Omental fat pad (tissue), 4 donors: Measurements from ENCODE around the gene ARL3. TPM values are rescaled to one million over a fixed set of nuclear protein-coding genes. Genes with fewer than 3 reads are reported as not detected.

Source experiments
- ATAC-seq: fragments of 150-250 bp; one replicate; pipeline ENCODE4 v1.9.1; 2016; ENCODE audit warnings: mild to moderate bottlenecking, moderate library complexity; ENCODE audit not compliant: low FRiP score
- DNase-seq: peaks from one replicate; pipeline ENCODE4 v3.0.0-alpha.2; 2019; ENCODE audit warnings: low spot score
- total RNA-seq, 4 donors: library from RNA; depleted of rRNA; stranded (reverse); fragments of >200 nt; gene quantifications; one replicate each; pipeline ENCODE4 v1.1.0, GENCODE V29; 2016
- TF ChIP-seq, protein P1 (sequence below), 3 donors: fragments of 450-650 bp; IDR thresholded peaks; one replicate each; pipeline ENCODE4 v1.5.1; 2016 to 2017; ENCODE audit warnings: antibody characterized with exemption in 3 of 3, mild to moderate bottlenecking in 3 of 3, moderate library complexity in 2 of 3

Gene ARL3
- total RNA-seq, 4 donors from 2014 or later, result 2.8 to 6.1 (median 3.9) TPM

DNA sequence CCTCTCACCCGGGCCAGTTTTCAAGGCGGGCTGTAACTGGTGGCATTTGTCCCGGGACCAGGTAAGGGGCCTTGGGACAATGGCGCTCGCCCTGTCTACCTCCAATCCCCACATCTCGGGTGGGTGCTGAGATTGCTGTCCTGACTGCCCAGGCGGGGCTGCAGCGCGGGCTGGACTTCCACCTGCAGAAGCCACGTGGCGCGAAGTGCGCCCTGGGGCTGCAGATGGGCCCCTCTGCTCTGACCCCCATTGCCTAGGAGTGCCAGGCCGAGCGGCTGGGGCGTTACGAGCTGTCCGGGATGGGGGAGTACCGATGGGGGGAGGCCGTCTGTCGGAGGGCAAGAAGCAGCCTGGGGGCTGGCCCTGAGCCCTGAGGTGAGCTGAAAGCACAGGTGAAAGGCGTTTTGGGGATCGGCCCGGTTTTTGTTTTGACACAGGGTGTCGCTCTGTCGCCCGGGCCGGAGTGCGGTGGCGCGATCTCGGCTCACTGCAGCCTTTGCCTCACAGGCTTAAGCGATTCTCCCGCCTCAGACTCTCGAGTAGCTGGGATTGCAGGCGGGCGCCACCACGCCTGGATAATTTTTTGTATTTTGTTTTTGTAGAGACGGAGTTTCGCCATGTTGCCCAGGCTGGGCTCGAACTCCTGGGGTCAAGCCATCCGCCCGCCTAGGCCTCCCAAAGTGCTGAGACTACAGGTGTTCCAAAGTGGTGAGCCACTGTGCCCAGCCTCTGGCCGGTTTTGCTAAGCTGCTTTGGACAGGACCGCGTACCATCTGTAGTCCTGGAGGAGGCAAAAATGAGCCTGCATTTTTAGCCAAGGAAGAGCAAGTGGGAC, 641 bp upstream of the ARL3 start, which contains the start of gene SFXN2:
Gene SFXN2, plus strand, starts transcription at position 16 of the 835 bp plus-strand sequence. CDS start 12,001 bp downstream, outside the sequence.
- no peak for DNase-seq
- TF ChIP-seq, protein P1, sequence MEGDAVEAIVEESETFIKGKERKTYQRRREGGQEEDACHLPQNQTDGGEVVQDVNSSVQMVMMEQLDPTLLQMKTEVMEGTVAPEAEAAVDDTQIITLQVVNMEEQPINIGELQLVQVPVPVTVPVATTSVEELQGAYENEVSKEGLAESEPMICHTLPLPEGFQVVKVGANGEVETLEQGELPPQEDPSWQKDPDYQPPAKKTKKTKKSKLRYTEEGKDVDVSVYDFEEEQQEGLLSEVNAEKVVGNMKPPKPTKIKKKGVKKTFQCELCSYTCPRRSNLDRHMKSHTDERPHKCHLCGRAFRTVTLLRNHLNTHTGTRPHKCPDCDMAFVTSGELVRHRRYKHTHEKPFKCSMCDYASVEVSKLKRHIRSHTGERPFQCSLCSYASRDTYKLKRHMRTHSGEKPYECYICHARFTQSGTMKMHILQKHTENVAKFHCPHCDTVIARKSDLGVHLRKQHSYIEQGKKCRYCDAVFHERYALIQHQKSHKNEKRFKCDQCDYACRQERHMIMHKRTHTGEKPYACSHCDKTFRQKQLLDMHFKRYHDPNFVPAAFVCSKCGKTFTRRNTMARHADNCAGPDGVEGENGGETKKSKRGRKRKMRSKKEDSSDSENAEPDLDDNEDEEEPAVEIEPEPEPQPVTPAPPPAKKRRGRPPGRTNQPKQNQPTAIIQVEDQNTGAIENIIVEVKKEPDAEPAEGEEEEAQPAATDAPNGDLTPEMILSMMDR (IDR thresholded peaks at IDR 0.05), result no peak
- ATAC-seq, result peak; percentile 25

DNA sequence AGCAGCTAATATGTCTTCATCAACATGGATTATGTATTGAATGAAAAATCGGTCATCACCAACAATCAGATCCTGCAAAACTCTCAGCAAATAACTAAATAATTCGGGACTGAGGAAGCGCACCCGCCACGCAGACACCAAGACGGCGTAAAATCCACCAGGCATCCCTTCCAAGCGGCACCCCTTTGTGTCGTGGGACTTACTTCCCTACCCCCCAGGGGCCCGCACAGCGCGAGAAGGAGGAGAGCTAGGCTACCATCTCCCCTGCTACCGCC, 721 bp downstream of the ARL3 start:
- peak; percentile 65 for ATAC-seq
- TF ChIP-seq, protein P1 (IDR thresholded peaks at IDR 0.05), result no peak
- DNase-seq, result no peak

DNA sequence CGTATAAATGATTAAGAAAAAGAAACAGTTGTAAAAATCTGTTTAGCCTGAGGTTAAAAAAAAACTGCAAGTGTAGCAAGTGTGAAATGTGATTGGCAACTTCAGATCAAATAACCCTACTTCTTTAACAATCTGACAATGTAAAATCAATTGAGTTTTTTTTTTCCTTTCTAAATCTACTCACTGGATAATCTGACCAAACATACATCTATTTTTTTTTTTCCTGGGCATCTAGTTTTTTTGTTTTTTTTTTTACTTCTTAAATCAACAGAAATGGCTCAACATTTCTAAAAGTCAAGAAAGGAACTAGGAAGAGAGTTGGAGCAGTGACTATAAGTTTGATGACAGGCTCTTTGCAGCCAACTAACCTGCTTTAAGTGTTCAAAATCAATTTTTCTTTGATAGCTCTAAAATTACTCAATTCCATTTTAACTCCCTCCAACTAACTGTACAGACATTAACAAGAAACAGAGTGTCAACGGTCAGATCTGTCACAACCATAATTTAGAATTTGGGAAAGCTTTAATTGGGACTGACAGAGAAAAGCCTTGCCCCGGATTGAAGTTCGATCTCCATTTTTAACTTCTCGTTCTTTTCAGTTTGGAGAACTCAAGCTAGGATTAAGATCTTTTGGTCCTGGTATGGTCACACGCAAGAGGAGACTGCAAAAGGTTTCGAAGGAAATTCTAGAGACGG, 1.2 kb downstream of the ARL3 start:
- DNase-seq, result no peak
- no peak for ATAC-seq
- TF ChIP-seq, protein P1 (IDR thresholded peaks at IDR 0.05), result no peak

DNA sequence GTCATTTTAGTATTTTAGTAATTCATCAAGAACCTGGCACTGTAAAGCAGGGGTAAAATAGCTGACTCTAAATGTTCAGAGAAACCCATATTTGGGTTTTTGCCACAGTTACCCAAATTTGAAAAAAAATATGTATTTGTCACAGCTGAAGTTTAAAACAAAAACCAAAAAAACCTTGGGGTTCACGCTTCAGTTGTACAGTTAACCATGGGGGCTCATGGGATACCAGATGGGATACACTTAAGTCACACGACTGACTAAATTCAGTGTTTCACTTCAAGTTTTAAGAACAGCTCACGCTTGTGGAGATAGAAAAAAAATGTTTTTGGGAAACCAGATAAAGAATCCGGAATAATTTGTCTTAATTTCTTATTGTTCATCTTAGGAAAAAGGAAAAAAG, 2.1 kb downstream of the ARL3 start:
- no peak for DNase-seq
- ATAC-seq, result no peak
- TF ChIP-seq, protein P1 (IDR thresholded peaks at IDR 0.05), result no peak

DNA sequence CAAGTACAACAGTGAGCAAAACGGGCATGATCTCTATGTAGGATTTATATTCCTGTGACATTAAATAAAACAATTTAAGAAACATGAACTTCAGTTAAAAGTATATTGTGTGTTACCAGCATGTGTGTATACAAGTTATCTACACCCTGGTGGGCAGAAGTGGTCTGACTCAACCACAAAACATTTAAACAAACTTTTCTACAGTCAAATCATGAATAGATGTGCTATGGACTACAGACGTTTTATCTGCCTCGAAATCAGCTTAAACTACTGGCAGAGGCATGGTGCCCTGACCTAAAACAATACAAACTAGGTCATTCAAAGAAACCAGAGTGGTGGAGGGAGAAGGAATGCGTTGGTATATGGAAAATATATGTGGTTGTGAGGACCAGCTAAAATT, 3.6 kb downstream of the ARL3 start:
- no peak for DNase-seq
- TF ChIP-seq, protein P1 (IDR thresholded peaks at IDR 0.05), result no peak
- no peak for ATAC-seq

DNA sequence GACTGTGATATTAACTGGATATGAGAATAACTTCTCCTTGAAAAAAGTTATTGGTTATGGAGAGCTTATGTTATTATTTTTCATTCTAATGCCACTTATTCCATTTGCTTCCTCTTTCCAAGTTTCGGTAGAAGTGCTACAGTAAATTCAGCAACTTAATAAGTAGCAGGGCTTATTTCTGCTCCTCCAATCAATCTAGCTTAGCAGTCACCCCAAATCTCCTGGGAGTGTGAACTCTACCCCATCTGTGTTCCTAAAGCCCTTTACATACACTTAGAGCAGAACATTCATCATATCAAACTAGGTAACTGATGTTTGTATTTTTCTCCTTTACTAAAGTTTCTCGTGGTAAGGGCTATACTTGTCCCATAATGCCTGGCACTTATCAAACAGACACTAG, 8.7 kb downstream of the ARL3 start:
- ATAC-seq (no peak), DNase-seq (no peak)
- TF ChIP-seq, protein P1 (IDR thresholded peaks at IDR 0.05), result no peak

DNA sequence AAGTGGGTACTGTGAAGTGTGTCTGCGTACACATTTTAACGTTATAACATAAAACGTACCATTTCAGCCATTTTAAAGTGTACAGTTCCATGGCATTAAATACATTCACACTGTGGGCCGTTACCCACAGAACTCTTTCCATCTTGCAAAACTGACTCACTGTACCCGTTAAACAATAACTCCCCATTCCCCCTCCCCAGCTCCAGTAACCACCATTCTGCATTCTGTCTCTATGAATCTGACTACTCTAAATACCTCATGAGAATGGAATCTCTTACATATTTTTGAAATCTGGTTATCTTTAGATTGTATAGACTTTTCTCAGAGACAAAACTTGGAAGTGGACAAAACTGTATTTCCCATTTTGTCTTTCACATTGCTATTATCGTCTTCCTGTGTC, 9.3 kb downstream of the ARL3 start:
- TF ChIP-seq, protein P1 (IDR thresholded peaks at IDR 0.05), result no peak

More for the DNA sequence above, 9.3 kb downstream of the ARL3 start:
- ATAC-seq (no peak), DNase-seq (no peak)
